Mesothelial cell of epicardium (in vitro differentiated cells): Measurements from ENCODE around the gene FAM177B. TPM values are rescaled to one million over a fixed set of nuclear protein-coding genes. Genes with fewer than 3 reads are reported as not detected.
A peak's percentile ranks its signal among the peaks of the same experiment; 100 is the strongest.

ENCODE experiments used
- DNase-seq, 2 experiments: peaks; one replicate each; pipeline ENCODE4 v3.0.0; 2021; ENCODE audit warnings: low spot score in 2 of 2; ENCODE audit not compliant: unreplicated experiment in 2 of 2
- H3K27ac Mint-ChIP-seq: 2 replicates; pipeline ENCODE4 v1.8.0; 2021; ENCODE audit warnings: mixed read lengths
- H3K27me3 Mint-ChIP-seq: 2 replicates; pipeline ENCODE4 v1.8.0; 2021; ENCODE audit warnings: low read depth, mixed read lengths
- H3K36me3 Mint-ChIP-seq: 2 replicates; pipeline ENCODE4 v1.8.0; 2021; ENCODE audit warnings: mixed read lengths
- H3K4me1 Mint-ChIP-seq: 2 replicates; pipeline ENCODE4 v1.8.0; 2021; ENCODE audit warnings: mixed read lengths
- H3K4me3 Mint-ChIP-seq: 2 replicates; pipeline ENCODE4 v1.8.0; 2021; ENCODE audit warnings: mild to moderate bottlenecking, moderate library complexity, mixed read lengths
- H3K9me3 Mint-ChIP-seq: 2 replicates; pipeline ENCODE4 v1.8.0; 2021; ENCODE audit warnings: mixed read lengths
- CTCF ChIP-seq: fragments of 200-600 bp; sonication (generic); IDR thresholded peaks from one replicate; pipeline ENCODE4 v1.5.0; 2021; ENCODE audit warnings: antibody characterized with exemption; ENCODE audit not compliant: unreplicated experiment
- total RNA-seq: library from RNA; stranded (reverse); gene quantifications from 3 replicates; pipeline ENCODE4 v1.2.1, GENCODE V29; 2021

The FAM177B gene
- total RNA-seq = not detected in 3 replicates

GRCh38 chr1:222736972-222737371, at the start of gene FAM177B:
Gene FAM177B (plus strand): TSS chr1:222737202. CDS start chr1:222746546, 9,344 bp downstream.
- no peak for DNase-seq
- Mint-ChIP-seq H3K4me3 (no peak within 1 kb of the TSS), H3K27ac (no peak within 1 kb of the TSS)

GRCh38 chr1:222691016-222691415, 46.0 kb upstream of the FAM177B start:
- peaks cover 10% of the 10 kb centered on the region for H3K36me3 Mint-ChIP-seq
- TF ChIP-seq CTCF = no peak
- no peaks in the 10 kb centered on the region for H3K27me3 Mint-ChIP-seq
- no peaks in the 10 kb centered on the region for H3K9me3 Mint-ChIP-seq
- H3K4me3 Mint-ChIP-seq = no peak overlapping the region
- H3K27ac Mint-ChIP-seq = peak overlapping the region; percentile 1
- H3K4me1 Mint-ChIP-seq = peaks cover 1% of the 10 kb centered on the region
- no peak for DNase-seq

More at GRCh38 chr1:222736972-222737371, at the start of gene FAM177B:
- H3K4me1 Mint-ChIP-seq = no peaks in the 10 kb centered on the region
- no peaks in the 10 kb centered on the region for H3K9me3 Mint-ChIP-seq
- H3K36me3 Mint-ChIP-seq = peaks cover 11% of the 10 kb centered on the region
- no peaks in the 10 kb centered on the region for H3K27me3 Mint-ChIP-seq
- no peak for TF ChIP-seq CTCF

GRCh38 chr1:222694927-222695326, 42.1 kb upstream of the FAM177B start:
- TF ChIP-seq CTCF = no peak
- Mint-ChIP-seq H3K4me3 (no peak overlapping the region), H3K27ac (no peak overlapping the region), H3K9me3 (no peaks in the 10 kb centered on the region), H3K27me3 (no peaks in the 10 kb centered on the region), H3K36me3 (peaks cover 7% of the 10 kb centered on the region), H3K4me1 (peaks cover 1% of the 10 kb centered on the region)
- DNase-seq = no peak

- H3K9me3 Mint-ChIP-seq = no peaks in the 10 kb centered on the region
Measured at GRCh38 chr1:222696741-222697140, 40.3 kb upstream of the FAM177B start.

GRCh38 chr1:222697203-222697602, 39.8 kb upstream of the FAM177B start:
- H3K27ac Mint-ChIP-seq = no peak overlapping the region
- TF ChIP-seq CTCF = no peak
- no peak for DNase-seq
- H3K27me3 Mint-ChIP-seq = no peaks in the 10 kb centered on the region
- H3K36me3 Mint-ChIP-seq = peaks cover 17% of the 10 kb centered on the region
- H3K4me1 Mint-ChIP-seq = no peaks in the 10 kb centered on the region
- no peak overlapping the region for H3K4me3 Mint-ChIP-seq
- H3K9me3 Mint-ChIP-seq = no peaks in the 10 kb centered on the region

More at GRCh38 chr1:222696741-222697140, 40.3 kb upstream of the FAM177B start:
- no peaks in the 10 kb centered on the region for H3K4me1 Mint-ChIP-seq
- no peak overlapping the region for H3K4me3 Mint-ChIP-seq
- no peak for DNase-seq
- H3K27ac Mint-ChIP-seq = no peak overlapping the region
- no peak for TF ChIP-seq CTCF
- no peaks in the 10 kb centered on the region for H3K27me3 Mint-ChIP-seq
- H3K36me3 Mint-ChIP-seq = peaks cover 15% of the 10 kb centered on the region

- H3K4me3 Mint-ChIP-seq = no peak overlapping the region
- no peaks in the 10 kb centered on the region for H3K27me3 Mint-ChIP-seq
- H3K4me1 Mint-ChIP-seq = no peaks in the 10 kb centered on the region
- no peak for TF ChIP-seq CTCF
- no peak overlapping the region for H3K27ac Mint-ChIP-seq
- peaks cover 23% of the 10 kb centered on the region for H3K36me3 Mint-ChIP-seq
- DNase-seq = no peak
- no peaks in the 10 kb centered on the region for H3K9me3 Mint-ChIP-seq
Measured at GRCh38 chr1:222697826-222698225, 39.2 kb upstream of the FAM177B start.
